GDM1 (cell line): ENCODE data around the gene BACE2.

Experiments used
- DNase-seq: peaks from one replicate; lab custom pipeline; 2025; lab: John Stamatoyannopoulos, UW

BACE2 gene

GRCh38 chr21:41167348-41168342, at the start of gene BACE2:
Gene BACE2, plus strand, starts transcription at chr21:41168160. Its CDS starts 104 bp downstream, at chr21:41168264.
- DNase-seq = peak; percentile 53

GRCh38 chr21:41119901-41120300, 48.1 kb upstream of the BACE2 start:
- no peak for DNase-seq

- DNase-seq = no peak
These were observed 47.0 kb upstream of the BACE2 start for GRCh38 chr21:41120997-41121396.

GRCh38 chr21:41121785-41122415, 46.1 kb upstream of the BACE2 start:
- peak; percentile 74 for DNase-seq

GRCh38 chr21:41124641-41125201, 43.2 kb upstream of the BACE2 start:
- no peak for DNase-seq

- no peak for DNase-seq
These were observed 39.0 kb upstream of the BACE2 start for GRCh38 chr21:41128981-41129380.

GRCh38 chr21:41130883-41131282, 37.1 kb upstream of the BACE2 start:
- no peak for DNase-seq

GRCh38 chr21:41133874-41134522, 34.0 kb upstream of the BACE2 start:
- no peak for DNase-seq

GRCh38 chr21:41135746-41136145, 32.2 kb upstream of the BACE2 start:
- DNase-seq = no peak

- DNase-seq = no peak
These were observed 31.7 kb upstream of the BACE2 start for GRCh38 chr21:41136286-41136685.

GRCh38 chr21:41137401-41137800, 30.6 kb upstream of the BACE2 start:
- no peak for DNase-seq

GRCh38 chr21:41137889-41138288, 30.1 kb upstream of the BACE2 start:
- no peak for DNase-seq

- no peak for DNase-seq
These were observed 29.2 kb upstream of the BACE2 start for GRCh38 chr21:41138711-41139110.

GRCh38 chr21:41139275-41139674, 28.7 kb upstream of the BACE2 start:
- no peak for DNase-seq

GRCh38 chr21:41139951-41140350, 28.0 kb upstream of the BACE2 start:
- no peak for DNase-seq

- DNase-seq = no peak
These were observed 26.9 kb upstream of the BACE2 start for GRCh38 chr21:41141031-41141457.

GRCh38 chr21:41142051-41142795, 25.7 kb upstream of the BACE2 start:
- DNase-seq = no peak

GRCh38 chr21:41143596-41144325, 24.2 kb upstream of the BACE2 start:
- DNase-seq = no peak

GRCh38 chr21:41147096-41147978, 20.6 kb upstream of the BACE2 start:
- no peak for DNase-seq

GRCh38 chr21:41147979-41148355, 20.0 kb upstream of the BACE2 start:
- no peak for DNase-seq
